GM18867 (cell line): ENCODE measurements around the gene LRRC47.
"Not testable (repeated sequence)": the region's sequence is repeated elsewhere in the genome, so short reads cannot be mapped to it uniquely, and the experiment has no call there.

Experiments
- ATAC-seq: cut with Tn5 transposase; IDR thresholded peaks from one replicate; pipeline ENCODE4 v1.9.1; 2021; ENCODE audit warnings: mild to moderate bottlenecking, moderate library complexity; ENCODE audit not compliant: unreplicated experiment

The LRRC47 gene

DNA sequence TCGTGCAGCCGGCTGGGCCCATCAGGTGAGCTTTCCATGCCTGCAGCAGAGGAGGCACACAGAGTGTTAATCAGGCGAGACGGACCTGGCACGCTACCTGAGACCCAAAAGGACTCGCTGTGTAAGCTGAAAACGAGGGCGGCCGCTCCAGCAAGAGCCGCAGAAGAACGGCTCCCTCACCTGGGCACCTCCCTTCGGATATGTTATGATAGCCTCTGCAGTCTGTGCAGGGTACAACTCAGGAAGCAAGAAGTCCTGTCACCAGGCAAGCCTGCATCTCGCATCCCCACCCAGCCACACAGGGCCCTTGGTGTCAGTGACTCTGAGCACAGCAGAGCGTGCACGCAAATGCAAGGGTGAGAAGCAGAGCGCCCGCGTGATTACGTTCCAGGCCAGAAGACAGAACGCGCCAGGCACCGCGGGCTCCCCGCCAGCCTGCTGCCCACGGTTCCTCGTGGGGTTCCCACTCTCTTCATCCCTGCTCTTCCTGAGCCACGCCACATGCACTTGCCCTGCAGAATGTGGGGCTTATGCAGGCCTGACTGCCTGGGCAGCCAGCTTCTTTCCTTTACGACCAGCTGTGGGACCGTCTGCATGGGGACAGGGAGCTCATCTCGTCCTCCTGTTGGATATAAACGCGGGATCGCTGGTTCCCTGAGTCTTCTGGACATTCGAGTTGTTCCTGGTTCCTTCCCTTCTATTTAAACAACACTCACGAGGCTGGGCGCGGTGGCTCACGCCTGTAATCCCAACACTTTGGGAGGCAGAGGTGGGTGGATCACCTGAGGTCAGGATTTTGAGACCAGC is 20.2 kb upstream of the LRRC47 start:
- ATAC-seq = no peak

DNA sequence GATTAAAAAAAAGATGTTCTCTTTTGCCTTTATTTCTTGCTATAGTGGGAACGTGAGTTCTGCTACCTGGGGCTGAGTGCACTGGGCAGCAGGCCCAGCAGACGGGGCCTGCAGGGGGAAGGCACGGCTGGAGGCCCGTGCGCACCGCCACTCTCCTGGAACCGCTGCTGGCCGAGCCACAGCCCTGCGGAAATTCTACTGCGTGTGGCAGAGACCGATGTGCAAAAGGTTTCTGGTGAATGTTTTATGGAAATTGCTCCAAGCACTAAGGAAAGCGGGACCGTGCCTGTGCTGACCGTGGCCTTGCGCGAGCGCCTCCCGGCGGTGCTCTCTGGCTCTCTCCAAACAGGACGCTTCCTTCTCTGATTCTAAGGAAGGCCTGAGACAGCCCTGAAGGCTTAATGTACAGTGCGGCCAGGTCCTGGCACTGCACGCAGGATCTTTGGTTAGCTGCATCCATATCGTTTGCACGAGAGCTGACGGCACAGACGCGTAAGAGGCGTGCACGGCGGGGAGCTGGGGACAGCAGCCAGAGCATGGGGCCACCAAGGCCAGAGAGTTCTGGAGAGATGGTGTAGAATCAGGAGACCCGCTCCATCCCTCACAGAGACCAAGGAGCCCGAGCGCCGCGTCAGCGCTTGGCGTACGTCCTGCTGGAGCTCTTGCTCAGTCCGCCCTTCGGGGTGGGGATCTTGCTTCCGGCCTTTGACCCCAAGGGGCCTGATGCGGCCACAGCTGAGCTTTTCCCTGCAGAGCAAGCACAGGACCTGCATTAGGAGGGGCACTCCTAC is 18.7 kb upstream of the LRRC47 start:
- ATAC-seq = no peak

DNA sequence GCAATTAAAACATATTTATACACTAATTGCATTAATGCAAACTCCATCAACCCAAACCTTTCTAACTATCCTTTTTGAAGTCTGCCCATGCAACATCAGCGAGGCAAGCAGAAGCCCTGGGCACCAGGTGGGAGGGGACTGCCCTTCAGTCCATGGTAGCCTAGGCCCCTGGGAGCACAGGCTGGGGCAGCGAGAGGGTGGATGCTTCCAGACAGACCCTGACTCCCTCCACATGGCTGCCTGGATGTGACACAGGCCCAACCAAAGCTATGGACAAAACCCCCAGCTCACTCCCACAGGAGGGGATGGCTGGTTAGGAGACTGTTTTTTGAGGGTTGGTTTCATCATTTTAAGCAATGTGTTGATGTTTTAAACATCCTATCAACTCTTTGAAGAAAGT is 17.8 kb upstream of the LRRC47 start:
- no peak for ATAC-seq

DNA sequence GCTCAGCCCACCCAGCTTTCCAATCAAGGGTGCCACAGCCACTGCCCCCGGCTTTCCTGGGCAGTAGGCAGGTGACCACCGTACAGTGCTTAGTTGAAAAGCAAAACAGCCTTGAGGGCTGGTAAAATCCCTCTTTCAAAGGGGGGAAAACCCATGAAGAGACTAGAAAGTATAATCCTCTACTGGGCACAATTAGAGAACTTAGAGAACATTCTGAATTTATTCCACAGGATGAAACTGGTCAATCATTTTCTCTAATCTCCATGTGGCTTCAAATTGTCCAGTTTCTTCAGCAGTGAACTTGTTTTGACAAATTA is 15.3 kb upstream of the LRRC47 start:
- no peak for ATAC-seq

DNA sequence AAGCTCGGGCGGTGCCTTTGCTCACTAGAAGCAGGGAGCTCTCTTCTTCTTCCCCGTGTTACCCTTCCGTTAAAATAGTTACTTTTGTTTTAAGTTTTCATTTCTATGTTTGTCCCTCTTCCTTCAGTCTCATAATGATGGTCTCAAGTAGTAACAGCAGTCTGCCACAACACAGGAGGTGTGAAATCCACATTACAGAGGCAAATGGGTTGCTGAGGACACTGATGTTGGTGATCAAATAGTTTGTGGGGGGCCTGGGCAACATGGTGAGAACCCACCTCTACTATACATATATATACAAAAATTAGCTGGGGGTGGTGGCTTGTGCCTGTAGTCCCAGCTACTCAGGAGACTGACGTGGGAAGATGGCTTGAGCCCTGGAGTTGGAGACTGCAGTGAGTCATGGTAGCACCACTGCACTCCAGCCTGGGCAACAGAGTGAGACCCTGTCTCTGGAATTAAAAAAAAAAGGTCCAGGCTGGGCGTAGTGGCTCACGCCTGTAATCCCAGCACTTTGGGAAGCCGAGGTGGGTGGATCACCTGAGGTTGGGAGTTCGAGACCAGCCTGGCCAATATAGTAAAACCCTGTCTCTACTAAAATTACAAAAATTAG is 14.0 kb upstream of the LRRC47 start:
- ATAC-seq = peak; percentile 54

DNA sequence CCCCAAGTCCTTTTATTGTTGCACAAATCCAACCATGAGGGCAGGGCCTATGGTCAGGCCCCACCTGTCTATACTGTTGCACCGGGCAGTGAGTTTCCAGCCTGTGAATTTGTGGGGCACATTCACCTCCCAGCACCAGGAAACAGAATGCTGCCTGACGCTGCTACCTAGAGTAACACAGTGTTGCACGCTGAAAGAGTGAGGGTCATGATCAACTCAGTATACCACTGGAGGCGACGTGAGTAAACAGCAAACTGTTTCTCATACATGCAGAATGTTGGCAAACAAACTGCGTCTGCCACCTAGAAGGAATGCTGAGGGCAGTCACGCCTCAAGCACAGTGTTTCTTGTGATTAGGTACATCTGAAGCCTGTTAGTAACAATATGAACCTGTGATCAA is 13.4 kb upstream of the LRRC47 start:
- no peak for ATAC-seq

GRCh38 chr1:3807769-3808168 is 11.5 kb upstream of the LRRC47 start:
- no peak for ATAC-seq

GRCh38 chr1:3805038-3805437 is 8.7 kb upstream of the LRRC47 start:
- ATAC-seq = no peak

- not testable (repeated sequence) for ATAC-seq
These were observed 8.3 kb upstream of the LRRC47 start for GRCh38 chr1:3804627-3804944.

- ATAC-seq = no peak
These were observed 7.8 kb upstream of the LRRC47 start for GRCh38 chr1:3803905-3804626.

GRCh38 chr1:3800795-3801194 is 4.5 kb upstream of the LRRC47 start:
- not testable (repeated sequence) for ATAC-seq

DNA sequence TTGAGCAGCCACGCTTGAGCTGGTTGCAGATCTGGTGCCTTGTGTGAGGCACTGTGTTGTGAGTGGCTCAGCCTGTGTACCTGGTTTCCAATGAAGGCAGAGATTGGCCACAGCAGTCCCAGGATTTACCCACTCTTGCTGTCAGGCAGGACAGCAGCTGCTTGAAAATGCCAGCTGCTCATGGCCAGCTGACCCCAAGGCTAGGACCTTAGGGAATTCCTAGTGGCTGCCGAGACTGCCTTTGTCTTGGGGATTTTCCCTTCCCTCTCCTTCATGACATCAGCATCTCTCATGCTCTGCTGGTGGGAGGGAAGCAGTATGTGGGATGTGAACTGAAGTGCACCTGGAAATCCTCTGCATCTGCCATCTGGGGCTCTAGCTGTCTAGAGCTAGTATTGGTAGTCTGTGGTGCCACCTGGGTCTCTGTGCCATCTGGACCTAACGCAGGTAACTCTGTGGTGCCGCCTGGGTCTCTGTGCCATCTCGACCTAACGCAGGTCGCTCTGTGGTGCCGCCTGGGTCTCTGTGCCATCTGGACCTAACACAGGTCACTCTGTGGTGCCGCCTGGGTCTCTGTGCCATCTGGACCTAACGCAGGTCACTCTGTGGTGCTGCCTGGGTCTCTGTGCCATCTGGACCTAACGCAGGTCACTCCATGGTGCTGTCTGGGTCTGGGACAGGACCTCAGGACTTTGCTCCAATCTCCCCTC is 3.8 kb upstream of the LRRC47 start:
- no peak for ATAC-seq

GRCh38 chr1:3795453-3796214 is 664 bp downstream of the LRRC47 start:
- no peak for ATAC-seq

DNA sequence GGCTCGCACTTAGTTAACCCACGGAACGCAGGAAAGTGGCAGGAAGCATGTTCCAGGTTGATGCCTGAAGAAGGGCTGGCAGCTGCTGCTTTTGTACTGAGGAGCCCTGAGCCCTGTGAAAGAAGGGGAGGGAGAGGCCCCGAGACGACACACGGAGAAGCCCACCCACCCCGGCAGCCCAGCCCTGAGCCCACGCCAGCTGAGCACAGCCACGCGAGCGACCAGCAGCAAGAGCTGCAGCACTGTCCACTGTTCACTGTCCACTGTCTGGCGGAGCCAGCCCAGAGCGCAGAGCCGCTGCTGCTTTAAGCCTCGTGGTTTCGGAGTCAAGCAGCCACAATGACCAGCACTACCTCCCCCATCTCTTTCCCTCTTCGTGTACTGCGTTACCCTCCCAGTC is 5.3 kb downstream of the LRRC47 start:
- ATAC-seq = no peak

DNA sequence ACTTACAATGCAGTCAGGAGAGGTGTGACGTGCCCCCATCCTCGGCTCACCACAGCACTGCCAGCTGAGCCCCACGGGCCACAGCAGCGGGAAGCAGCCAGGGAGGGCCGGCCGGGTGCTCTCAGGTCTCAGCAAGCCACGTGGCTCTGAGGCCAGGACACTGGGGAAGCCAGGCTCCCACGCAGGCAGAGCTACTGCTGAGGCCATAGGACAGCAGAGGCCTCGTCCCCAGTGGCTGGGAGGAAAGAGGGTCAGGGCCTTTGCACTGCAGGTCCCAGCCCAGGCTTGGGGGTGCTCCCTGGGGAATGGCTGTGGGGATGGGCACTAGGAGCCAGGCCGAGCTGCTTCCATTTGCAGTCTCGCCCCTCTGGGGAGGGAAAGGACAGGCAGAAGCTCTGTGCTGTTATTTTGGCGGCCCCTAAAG is 5.8 kb downstream of the LRRC47 start:
- no peak for ATAC-seq

GRCh38 chr1:3789421-3790300 is 6.6 kb downstream of the LRRC47 start:
- ATAC-seq = no peak

DNA sequence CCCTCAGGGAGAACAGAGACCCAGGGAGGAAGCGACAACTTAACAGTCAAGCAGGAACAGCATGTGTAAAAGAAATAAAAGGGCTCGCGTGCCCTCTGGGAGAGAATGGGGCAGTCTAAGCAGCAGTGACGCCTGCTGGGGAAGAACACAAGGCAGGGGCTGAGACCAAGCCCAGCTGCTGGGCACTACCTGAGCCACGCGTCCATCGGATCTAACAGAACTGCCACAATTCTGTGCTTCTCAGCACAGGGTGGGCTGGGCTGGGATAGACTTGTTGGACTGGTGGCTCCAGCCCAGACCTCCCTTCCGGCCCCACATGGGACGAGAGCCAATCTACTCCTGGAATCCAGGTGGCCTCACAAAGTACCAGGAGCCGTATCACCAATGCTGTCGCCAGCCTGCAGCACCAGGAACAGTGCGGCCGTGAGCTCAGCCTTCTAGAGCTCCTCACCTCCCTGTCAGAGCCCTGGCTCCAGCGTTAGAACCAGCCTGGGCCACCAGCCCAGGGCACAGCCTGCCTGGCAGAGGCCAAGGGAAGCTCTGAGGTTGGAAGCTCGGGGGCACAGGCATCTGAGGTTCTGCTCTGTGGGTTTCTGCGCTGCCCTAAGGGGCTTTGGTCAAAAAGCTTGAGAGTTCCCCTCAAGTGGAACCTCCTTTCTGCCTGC is 7.4 kb downstream of the LRRC47 start:
- no peak for ATAC-seq

DNA sequence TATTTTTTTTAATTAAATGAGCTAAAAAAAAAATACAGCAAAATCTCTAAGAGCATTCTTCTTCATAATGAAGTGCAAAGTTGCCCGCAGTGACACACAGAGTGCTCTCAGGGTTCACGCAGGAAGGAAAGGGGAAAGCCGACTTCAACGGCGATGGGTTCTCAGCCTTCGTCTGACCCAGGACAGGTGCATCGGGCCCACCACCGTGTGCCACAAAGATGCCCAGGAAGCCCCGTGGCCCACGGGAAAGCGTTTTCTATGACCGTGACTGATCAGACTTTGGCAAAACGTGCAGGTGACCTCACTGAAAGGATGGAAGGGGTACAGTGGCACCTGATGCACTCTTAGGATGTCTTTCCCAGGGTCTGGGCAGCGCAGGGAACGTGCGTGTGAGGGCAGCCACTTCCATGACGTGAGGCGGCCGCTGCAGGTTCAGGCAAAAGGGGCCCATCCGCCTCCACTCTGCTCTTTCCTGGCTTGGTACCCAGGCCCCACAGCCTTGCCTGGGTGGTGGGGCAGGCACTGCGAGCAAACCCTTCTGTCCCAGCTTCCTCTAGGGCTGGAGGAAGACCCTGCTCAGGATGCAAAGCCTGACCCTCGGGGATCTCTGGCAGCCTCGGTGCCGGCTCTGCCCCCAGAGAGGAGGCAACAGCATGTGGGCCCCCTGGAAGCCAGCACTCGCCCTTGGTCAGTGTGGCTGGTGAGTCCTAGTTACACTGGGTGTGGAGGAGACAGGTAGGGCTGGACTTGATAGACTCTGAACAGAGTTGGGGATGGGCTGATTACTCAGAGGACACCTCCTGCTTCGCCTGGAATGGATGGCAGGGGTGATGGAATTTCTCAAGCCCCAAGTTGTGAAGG is 8.3 kb downstream of the LRRC47 start:
- ATAC-seq = no peak
